Left lung (tissue), 14 donors: Measurements from ENCODE around the gene SLBP. TPM values are rescaled to one million over a fixed set of nuclear protein-coding genes. Genes with fewer than 3 reads are reported as not detected.
A peak's percentile ranks its signal among the peaks of the same experiment; 100 is the strongest.

ENCODE experiments used
- ATAC-seq: fragments of 200-7000 bp; cut with Tn5 transposase; one replicate; pipeline ENCODE4 v1.9.1; 2020; ENCODE audit warnings: moderate library complexity
- DNase-seq, 4 donors: peaks; one replicate each; pipeline ENCODE4 v3.0.0-alpha.2; 2013 to 2020
- H3K27ac ChIP-seq, 2 donors: fragments of 200-600 bp; sonication (generic) in 1 of 2; one replicate each; pipeline versions ENCODE4 v1.5.0 to v1.8.0; 2020 to 2021
- H3K27me3 ChIP-seq, 2 donors: fragments of 200-600 bp; sonication (generic) in 1 of 2; one replicate each; pipeline versions ENCODE4 v1.5.0 to v1.8.0; 2020 to 2021
- H3K36me3 ChIP-seq, 2 donors: fragments of 200-600 bp; sonication (generic) in 1 of 2; one replicate each; pipeline versions ENCODE4 v1.5.0 to v1.8.0; 2020 to 2021
- H3K4me1 ChIP-seq, 2 donors: fragments of 200-600 bp; one replicate each; pipeline ENCODE4 v1.8.0; 2021
- H3K4me3 ChIP-seq, 2 donors: fragments of 200-600 bp; sonication (generic) in 1 of 2; one replicate each; pipeline versions ENCODE4 v1.5.0 to v1.8.0; 2020 to 2021; ENCODE audit warnings: mild to moderate bottlenecking in 1 of 2
- H3K9me3 ChIP-seq, 2 donors: fragments of 200-600 bp; sonication (generic) in 1 of 2; one replicate each; pipeline versions ENCODE4 v1.5.0 to v1.8.0; 2020 to 2021
- intact Hi-C, 2 donors: fragments of 100-400 bp; cut with DNase I; formaldehyde crosslinking; loops; one replicate each; pipeline versions ENCODE4 v1.11.2 to v1.14.2; 2022
- long read RNA-seq, 12 donors: library from polyadenylated mRNA in 2 of 12; unstranded in 2 of 12; transcript quantifications; one replicate each; pipeline ENCODE4 v2.0.0 and lab custom pipeline, GENCODE V29; 2019 to 2026
- polyA plus RNA-seq, 6 donors: library from polyadenylated mRNA; unstranded; fragments of 120-200 nt; gene quantifications; one replicate each; pipeline ENCODE4 v1.2.1, GENCODE V29; 2013; ENCODE audit not compliant: insufficient read length in 6 of 6
- total RNA-seq, 2 donors: library from RNA; stranded (reverse); fragmentation: NEBNext Ultra II Directional; extraction: Animal tissue kit (Norgen Biotek cat#: 25700); gene quantifications; one replicate each; pipeline ENCODE4 v1.2.1, GENCODE V29; 2021
- TF ChIP-seq, protein P1 (sequence below), 2 donors: fragments of 200-600 bp; sonication (generic) in 1 of 2; IDR thresholded peaks; one replicate each; pipeline versions ENCODE4 v1.5.0 to v1.8.0; 2021; ENCODE audit warnings: antibody characterized with exemption in 2 of 2
- donor health status: DM: no; HTN: yes; CAD: no.
- donor health status: DM: no; HTN: no; CAD: no.

Gene SLBP
- total RNA-seq (10 to 100 TPM; 39.1 to 42.8 TPM), polyA plus RNA-seq (10 to 100 TPM; 57.2 to 73.0 (median 62.0) TPM)
- long read RNA-seq, donor 1, transcript SLBP-206 (8 exons, 1,977 nt): major isoform, 33 of 35 reads
- long read RNA-seq, donor 1, partial matches to known transcripts: 0 of 35 reads
- long read RNA-seq, donor 1, other reads (novel, unspliced or antisense): 0 of 35 reads
- long read RNA-seq, donor 2, transcript SLBP-206 (8 exons, 1,977 nt): major isoform, 34 of 39 reads
- long read RNA-seq, donor 2, partial matches to known transcripts: 5 of 39 reads
- long read RNA-seq, donor 2, other reads (novel, unspliced or antisense): 0 of 39 reads
- long read RNA-seq, donor 3, transcript SLBP-206 (8 exons, 1,977 nt): major isoform, 32 of 33 reads
- long read RNA-seq, donor 3, partial matches to known transcripts: 0 of 33 reads
- long read RNA-seq, donor 3, other reads (novel, unspliced or antisense): 0 of 33 reads
- long read RNA-seq, donor 4, transcript SLBP-206 (8 exons, 1,977 nt): major isoform, 37 of 45 reads
- long read RNA-seq, donor 4, partial matches to known transcripts: 7 of 45 reads
- long read RNA-seq, donor 4, other reads (novel, unspliced or antisense): 1 of 45 reads
- long read RNA-seq, donor 5, transcript SLBP-206 (8 exons, 1,977 nt): major isoform, 31 of 32 reads
- long read RNA-seq, donor 5, partial matches to known transcripts: 0 of 32 reads
- long read RNA-seq, donor 5, other reads (novel, unspliced or antisense): 0 of 32 reads
- long read RNA-seq, donor 6, transcript SLBP-206 (8 exons, 1,977 nt): major isoform, 32 of 35 reads
- long read RNA-seq, donor 6, partial matches to known transcripts: 0 of 35 reads
- long read RNA-seq, donor 6, other reads (novel, unspliced or antisense): 0 of 35 reads
- long read RNA-seq, donor 7, transcript SLBP-206 (8 exons, 1,977 nt): major isoform, 11 of 12 reads
- long read RNA-seq, donor 7, partial matches to known transcripts: 0 of 12 reads
- long read RNA-seq, donor 7, other reads (novel, unspliced or antisense): 0 of 12 reads
- long read RNA-seq, donor 8, transcript SLBP-206 (8 exons, 1,977 nt): major isoform, 15 of 15 reads
- long read RNA-seq, donor 8, partial matches to known transcripts: 0 of 15 reads
- long read RNA-seq, donor 8, other reads (novel, unspliced or antisense): 0 of 15 reads
- long read RNA-seq, donor 9: 0 reads
- long read RNA-seq, donor 10, transcript SLBP-206 (8 exons, 1,977 nt): major isoform, 46 of 49 reads
- long read RNA-seq, donor 10, partial matches to known transcripts: 1 of 49 reads
- long read RNA-seq, donor 10, other reads (novel, unspliced or antisense): 0 of 49 reads
- long read RNA-seq, donor 11, transcript SLBP-206 (8 exons, 1,977 nt): major isoform, 31 of 31 reads
- long read RNA-seq, donor 11, partial matches to known transcripts: 0 of 31 reads
- long read RNA-seq, donor 11, other reads (novel, unspliced or antisense): 0 of 31 reads
- long read RNA-seq, donor 12, transcript SLBP-206 (8 exons, 1,977 nt): major isoform, 16 of 16 reads
- long read RNA-seq, donor 12, partial matches to known transcripts: 0 of 16 reads
- long read RNA-seq, donor 12, other reads (novel, unspliced or antisense): 0 of 16 reads

GRCh38 chr4:1712216-1713002, at the start of gene SLBP:
Gene SLBP (minus strand): TSS chr4:1712319. CDS start chr4:1712188, 131 bp downstream.
- peak; percentile 89 to 99 (median 96) for DNase-seq
- peaks cover 12 to 63% of the 10 kb centered on the region in 2 donors for H3K4me1 ChIP-seq
- H3K9me3 ChIP-seq: no peaks in the 10 kb centered on the region
- no peaks in the 10 kb centered on the region for H3K27me3 ChIP-seq
- H3K4me3 ChIP-seq: peak within 1 kb of the TSS; percentile 83 to 89
- intact Hi-C loops: no loop called here
- peak within 1 kb of the TSS; percentile 99 for H3K27ac ChIP-seq
- ATAC-seq: peak; percentile 94
- peaks cover 0 to 26% of the 10 kb centered on the region in 2 donors for H3K36me3 ChIP-seq
- TF ChIP-seq, protein P1, sequence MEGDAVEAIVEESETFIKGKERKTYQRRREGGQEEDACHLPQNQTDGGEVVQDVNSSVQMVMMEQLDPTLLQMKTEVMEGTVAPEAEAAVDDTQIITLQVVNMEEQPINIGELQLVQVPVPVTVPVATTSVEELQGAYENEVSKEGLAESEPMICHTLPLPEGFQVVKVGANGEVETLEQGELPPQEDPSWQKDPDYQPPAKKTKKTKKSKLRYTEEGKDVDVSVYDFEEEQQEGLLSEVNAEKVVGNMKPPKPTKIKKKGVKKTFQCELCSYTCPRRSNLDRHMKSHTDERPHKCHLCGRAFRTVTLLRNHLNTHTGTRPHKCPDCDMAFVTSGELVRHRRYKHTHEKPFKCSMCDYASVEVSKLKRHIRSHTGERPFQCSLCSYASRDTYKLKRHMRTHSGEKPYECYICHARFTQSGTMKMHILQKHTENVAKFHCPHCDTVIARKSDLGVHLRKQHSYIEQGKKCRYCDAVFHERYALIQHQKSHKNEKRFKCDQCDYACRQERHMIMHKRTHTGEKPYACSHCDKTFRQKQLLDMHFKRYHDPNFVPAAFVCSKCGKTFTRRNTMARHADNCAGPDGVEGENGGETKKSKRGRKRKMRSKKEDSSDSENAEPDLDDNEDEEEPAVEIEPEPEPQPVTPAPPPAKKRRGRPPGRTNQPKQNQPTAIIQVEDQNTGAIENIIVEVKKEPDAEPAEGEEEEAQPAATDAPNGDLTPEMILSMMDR (IDR thresholded peaks at IDR 0.05): no peak

- DNase-seq (no peak), ATAC-seq (no peak)
- Histone ChIP-seq H3K4me1 (peaks cover 6 to 19% of the 10 kb centered on the region in 2 donors), H3K27ac (no peak overlapping the region), H3K27me3 (peaks cover 0 to 42% of the 10 kb centered on the region in 2 donors), H3K36me3 (no peaks in the 10 kb centered on the region), H3K9me3 (no peaks in the 10 kb centered on the region), H3K4me3 (no peak overlapping the region)
- TF ChIP-seq, protein P1 (IDR thresholded peaks at IDR 0.05): no peak
- intact Hi-C loops: no loop called here
Measured at GRCh38 chr4:1761130-1761689, 49.1 kb upstream of the SLBP start.

DNA sequence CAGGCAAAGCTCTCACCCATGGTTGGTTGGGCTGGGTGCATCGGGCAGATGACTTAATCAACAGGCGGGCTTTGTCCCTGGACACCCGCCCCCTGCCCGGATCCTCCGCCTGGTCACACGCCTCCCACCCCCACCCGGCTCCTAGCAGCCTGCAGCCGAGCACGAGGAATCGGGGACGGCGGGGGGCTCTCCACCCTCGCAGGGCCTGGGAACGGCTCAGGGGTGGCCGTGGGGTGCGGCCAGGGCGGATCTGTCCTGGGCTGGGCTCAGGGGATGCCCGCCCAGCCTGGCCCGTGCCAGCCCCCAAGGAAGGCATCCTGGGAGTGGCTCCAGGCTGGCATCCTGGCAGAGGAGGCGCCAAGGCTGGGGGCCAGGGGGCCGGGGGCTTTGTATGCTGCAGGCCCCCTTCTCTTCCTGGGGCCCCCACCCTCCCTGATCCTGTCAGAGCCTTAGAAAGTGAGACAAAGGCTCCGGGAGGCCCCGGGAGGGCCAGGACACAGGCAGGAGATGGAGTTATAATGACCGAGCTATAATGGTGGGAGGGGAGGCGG, 48.5 kb upstream of the SLBP start:
- no peak for DNase-seq

More for the DNA sequence above, 48.5 kb upstream of the SLBP start:
- peaks cover 6 to 17% of the 10 kb centered on the region in 2 donors for H3K4me1 ChIP-seq
- no peaks in the 10 kb centered on the region for H3K36me3 ChIP-seq
- H3K27me3 ChIP-seq: peaks cover 0 to 36% of the 10 kb centered on the region in 2 donors
- ATAC-seq: no peak
- TF ChIP-seq, protein P1 (IDR thresholded peaks at IDR 0.05): no peak
- no peak overlapping the region for H3K4me3 ChIP-seq
- no peaks in the 10 kb centered on the region for H3K9me3 ChIP-seq
- intact Hi-C loops: no loop called here
- no peak overlapping the region for H3K27ac ChIP-seq
